ENCODE results near the gene SHISAL2B.
"Not testable (repeated sequence)": the region's sequence is repeated elsewhere in the genome, so short reads cannot be mapped to it uniquely, and the experiment has no call there.

SHISAL2B gene

DNA sequence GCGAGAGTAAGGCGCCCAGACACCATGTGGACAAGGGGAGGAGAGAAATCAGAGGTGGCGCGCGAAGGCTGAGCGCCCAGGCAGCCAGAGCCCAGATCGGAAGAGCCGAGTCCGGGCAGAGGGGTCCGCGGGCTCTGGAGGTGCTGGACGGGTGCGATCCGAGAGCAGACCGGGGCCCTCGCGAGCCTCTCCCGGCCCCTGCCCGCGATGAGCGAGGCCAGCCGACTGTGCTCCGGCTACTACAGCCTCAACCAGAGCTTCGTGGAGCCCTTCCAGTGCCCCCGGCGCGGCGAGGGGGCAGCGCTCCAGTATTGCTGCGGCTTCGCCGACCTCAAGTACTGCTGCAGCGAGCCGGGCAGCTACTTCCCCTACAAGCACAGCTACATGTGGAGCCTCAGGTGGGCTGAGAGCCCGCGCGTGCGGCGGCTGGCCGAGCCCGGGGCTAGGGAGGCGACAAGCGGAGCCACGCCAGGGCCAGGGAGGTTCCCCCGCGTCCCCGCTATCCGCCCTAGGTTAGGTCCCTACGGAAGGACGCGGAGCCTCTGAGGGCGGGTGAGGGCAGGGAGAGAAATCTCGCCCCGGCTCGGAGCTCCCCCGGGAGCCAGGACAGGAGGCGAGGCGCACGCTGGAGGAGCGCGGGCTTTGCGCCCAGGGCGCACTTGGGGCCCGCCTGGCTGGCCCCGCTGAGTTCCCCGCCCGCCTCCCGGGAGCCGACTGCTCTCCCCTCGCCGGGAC lies at the start of gene SHISAL2B:
TSS of gene SHISAL2B (plus strand) at position 87 of the 735 bp plus-strand sequence. CDS start at position 208, 121 bp downstream.
- Histone ChIP-seq H3K36me3 (ENCODE audit: control insufficient read depth, insufficient read depth, low read length) (no peaks in the 10 kb centered on the region), H3K9ac (ENCODE audit: low read depth, low read length) (peak within 1 kb of the TSS; percentile 5), H3K4me3 (ENCODE audit: low read depth, low read length) (peak within 1 kb of the TSS; percentile 67), H3K4me1 (ENCODE audit: control insufficient read depth, insufficient read depth, low read length) (peaks cover 7% of the 10 kb centered on the region), H3K27me3 (ENCODE audit: control insufficient read depth, insufficient read depth, low read length) (peaks cover 42% of the 10 kb centered on the region), H3K9me3 (ENCODE audit: control insufficient read depth, insufficient read depth, low read length) (no peaks in the 10 kb centered on the region)

- no peaks in the 10 kb centered on the region for H3K9me3 ChIP-seq (ENCODE audit: control insufficient read depth, insufficient read depth, low read length)
- no peaks in the 10 kb centered on the region for H3K4me1 ChIP-seq (ENCODE audit: control insufficient read depth, insufficient read depth, low read length)
- no peak overlapping the region for H3K9ac ChIP-seq (ENCODE audit: low read depth, low read length)
- no peak overlapping the region for H3K4me3 ChIP-seq (ENCODE audit: low read depth, low read length)
- no peaks in the 10 kb centered on the region for H3K27me3 ChIP-seq (ENCODE audit: control insufficient read depth, insufficient read depth, low read length)
- H3K36me3 ChIP-seq (ENCODE audit: control insufficient read depth, insufficient read depth, low read length) = no peaks in the 10 kb centered on the region
These were observed 45.5 kb upstream of the SHISAL2B start for GRCh38 chr5:64644831-64645230.

GRCh38 chr5:64646169-64646568 lies 44.1 kb upstream of the SHISAL2B start:
- Histone ChIP-seq H3K36me3 (ENCODE audit: control insufficient read depth, insufficient read depth, low read length) (no peaks in the 10 kb centered on the region), H3K4me1 (ENCODE audit: control insufficient read depth, insufficient read depth, low read length) (no peaks in the 10 kb centered on the region), H3K4me3 (ENCODE audit: low read depth, low read length) (no peak overlapping the region), H3K9me3 (ENCODE audit: control insufficient read depth, insufficient read depth, low read length) (no peaks in the 10 kb centered on the region), H3K9ac (ENCODE audit: low read depth, low read length) (no peak overlapping the region), H3K27me3 (ENCODE audit: control insufficient read depth, insufficient read depth, low read length) (no peaks in the 10 kb centered on the region)

DNA sequence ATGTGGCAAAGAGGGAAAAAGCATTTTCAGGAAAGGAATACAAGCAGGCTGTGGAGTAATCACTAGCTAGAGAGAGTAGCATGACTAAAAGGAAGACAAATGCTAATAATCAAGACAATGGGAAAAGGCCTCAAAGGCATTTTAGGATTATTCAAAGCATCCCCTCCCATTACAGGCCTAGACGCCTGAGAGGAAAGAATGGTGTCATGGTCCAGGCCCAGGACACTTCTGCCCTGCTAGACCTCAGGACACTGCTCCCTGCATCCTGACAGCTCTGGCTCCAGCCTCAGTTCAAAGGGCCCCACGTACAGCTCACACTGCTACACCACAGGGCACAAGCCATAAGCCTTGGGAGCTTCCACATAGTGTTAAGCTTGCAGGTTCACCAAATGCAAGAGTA lies 40.8 kb upstream of the SHISAL2B start:
- no peaks in the 10 kb centered on the region for H3K4me1 ChIP-seq (ENCODE audit: control insufficient read depth, insufficient read depth, low read length)
- H3K36me3 ChIP-seq (ENCODE audit: control insufficient read depth, insufficient read depth, low read length) = no peaks in the 10 kb centered on the region
- H3K27me3 ChIP-seq (ENCODE audit: control insufficient read depth, insufficient read depth, low read length) = no peaks in the 10 kb centered on the region
- no peaks in the 10 kb centered on the region for H3K9me3 ChIP-seq (ENCODE audit: control insufficient read depth, insufficient read depth, low read length)
- H3K9ac ChIP-seq (ENCODE audit: low read depth, low read length) = no peak overlapping the region
- H3K4me3 ChIP-seq (ENCODE audit: low read depth, low read length) = no peak overlapping the region

DNA sequence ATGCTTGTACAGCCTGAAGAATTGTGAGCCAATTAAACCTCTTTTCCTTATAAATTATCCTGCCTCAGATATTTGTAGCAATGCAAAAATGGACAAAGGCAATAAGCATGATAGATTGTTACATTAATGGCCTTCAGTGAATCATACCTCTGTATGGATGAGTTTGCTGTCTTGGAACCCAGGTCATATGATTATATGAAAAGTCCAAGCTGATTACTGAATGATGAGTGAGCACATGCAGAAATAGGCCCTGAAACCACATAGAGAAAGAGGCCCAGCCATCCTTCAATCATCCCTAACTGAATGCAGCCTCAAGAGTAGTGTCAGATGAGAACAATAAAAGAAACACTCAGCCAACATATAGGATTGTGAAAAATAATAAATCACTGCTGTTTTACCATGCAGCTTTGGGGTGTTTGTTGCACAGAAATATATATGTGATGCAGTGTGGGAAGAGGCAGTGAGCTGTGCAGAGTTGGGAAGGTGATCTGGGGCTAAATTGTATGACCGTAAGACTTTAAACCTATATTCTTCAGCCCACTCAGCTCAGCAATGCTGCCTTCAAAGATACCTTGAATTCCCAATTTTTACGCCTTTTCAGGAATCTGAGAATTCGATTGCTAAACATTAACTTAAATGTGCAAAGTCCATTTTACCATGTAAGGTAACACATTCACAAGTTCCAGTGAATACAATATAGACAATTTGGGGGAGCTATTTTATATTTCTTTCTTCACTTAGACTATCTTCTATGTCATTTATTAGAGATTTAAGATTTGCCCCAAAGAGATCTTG lies 36.3 kb upstream of the SHISAL2B start:
- Histone ChIP-seq H3K4me3 (ENCODE audit: low read depth, low read length) (no peak overlapping the region), H3K36me3 (ENCODE audit: control insufficient read depth, insufficient read depth, low read length) (no peaks in the 10 kb centered on the region), H3K9me3 (ENCODE audit: control insufficient read depth, insufficient read depth, low read length) (no peaks in the 10 kb centered on the region), H3K4me1 (ENCODE audit: control insufficient read depth, insufficient read depth, low read length) (no peaks in the 10 kb centered on the region), H3K9ac (ENCODE audit: low read depth, low read length) (no peak overlapping the region), H3K27me3 (ENCODE audit: control insufficient read depth, insufficient read depth, low read length) (no peaks in the 10 kb centered on the region)

GRCh38 chr5:64654561-64654938 lies 35.8 kb upstream of the SHISAL2B start:
- no peaks in the 10 kb centered on the region for H3K9me3 ChIP-seq (ENCODE audit: control insufficient read depth, insufficient read depth, low read length)
- no peaks in the 10 kb centered on the region for H3K27me3 ChIP-seq (ENCODE audit: control insufficient read depth, insufficient read depth, low read length)
- H3K36me3 ChIP-seq (ENCODE audit: control insufficient read depth, insufficient read depth, low read length) = no peaks in the 10 kb centered on the region
- H3K4me3 ChIP-seq (ENCODE audit: low read depth, low read length) = no peak overlapping the region
- H3K4me1 ChIP-seq (ENCODE audit: control insufficient read depth, insufficient read depth, low read length) = no peaks in the 10 kb centered on the region
- no peak overlapping the region for H3K9ac ChIP-seq (ENCODE audit: low read depth, low read length)

DNA sequence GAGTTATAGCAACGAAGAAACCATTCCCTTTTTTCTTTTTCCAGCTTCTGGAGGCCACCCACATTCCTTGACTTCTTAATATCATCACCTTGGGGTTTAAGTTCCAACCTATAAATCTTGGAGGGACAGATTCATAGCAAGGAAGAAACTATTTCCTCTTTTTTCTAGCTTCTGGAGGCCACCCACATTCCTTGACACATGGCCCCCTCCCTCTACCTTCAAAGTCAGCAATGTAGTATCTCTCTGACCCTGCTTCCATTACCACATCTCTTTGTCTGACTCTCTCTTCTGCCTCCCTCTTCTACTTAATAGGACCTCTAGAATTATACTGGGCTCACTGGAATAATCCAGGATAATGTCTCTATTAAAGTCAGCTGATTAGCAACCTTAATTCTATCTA lies 34.7 kb upstream of the SHISAL2B start:
- no peak overlapping the region for H3K9ac ChIP-seq (ENCODE audit: low read depth, low read length)
- no peaks in the 10 kb centered on the region for H3K4me1 ChIP-seq (ENCODE audit: control insufficient read depth, insufficient read depth, low read length)
- no peaks in the 10 kb centered on the region for H3K9me3 ChIP-seq (ENCODE audit: control insufficient read depth, insufficient read depth, low read length)
- no peaks in the 10 kb centered on the region for H3K27me3 ChIP-seq (ENCODE audit: control insufficient read depth, insufficient read depth, low read length)
- no peaks in the 10 kb centered on the region for H3K36me3 ChIP-seq (ENCODE audit: control insufficient read depth, insufficient read depth, low read length)
- no peak overlapping the region for H3K4me3 ChIP-seq (ENCODE audit: low read depth, low read length)

DNA sequence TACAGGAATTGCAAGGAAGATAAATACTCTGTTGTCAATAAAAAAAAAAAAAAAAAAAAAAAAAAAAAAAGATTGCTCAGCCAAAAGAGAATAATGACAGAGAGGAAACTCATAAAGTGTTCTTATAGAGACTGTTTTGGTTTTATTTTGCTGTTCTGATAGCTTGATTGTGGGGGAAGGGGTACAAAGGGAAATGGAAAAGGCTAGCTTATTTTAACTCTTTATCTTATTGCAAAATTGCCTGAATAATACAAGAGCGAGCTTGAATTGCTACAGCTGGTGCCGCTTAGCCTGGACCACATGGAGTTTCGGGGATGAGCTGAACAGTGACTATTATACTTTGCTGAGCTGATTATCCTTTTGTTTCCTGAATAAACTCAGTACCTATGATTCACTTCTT lies 31.0 kb upstream of the SHISAL2B start:
- H3K27me3 ChIP-seq (ENCODE audit: control insufficient read depth, insufficient read depth, low read length) = no peaks in the 10 kb centered on the region
- no peak overlapping the region for H3K9ac ChIP-seq (ENCODE audit: low read depth, low read length)
- H3K36me3 ChIP-seq (ENCODE audit: control insufficient read depth, insufficient read depth, low read length) = no peaks in the 10 kb centered on the region
- no peaks in the 10 kb centered on the region for H3K4me1 ChIP-seq (ENCODE audit: control insufficient read depth, insufficient read depth, low read length)
- no peaks in the 10 kb centered on the region for H3K9me3 ChIP-seq (ENCODE audit: control insufficient read depth, insufficient read depth, low read length)
- H3K4me3 ChIP-seq (ENCODE audit: low read depth, low read length) = no peak overlapping the region

GRCh38 chr5:64663181-64663580 lies 27.1 kb upstream of the SHISAL2B start:
- H3K4me3 ChIP-seq (ENCODE audit: low read depth, low read length); H3K27me3 ChIP-seq (ENCODE audit: control insufficient read depth, insufficient read depth, low read length); H3K4me1 ChIP-seq (ENCODE audit: control insufficient read depth, insufficient read depth, low read length); H3K9ac ChIP-seq (ENCODE audit: low read depth, low read length); H3K9me3 ChIP-seq (ENCODE audit: control insufficient read depth, insufficient read depth, low read length); H3K36me3 ChIP-seq (ENCODE audit: control insufficient read depth, insufficient read depth, low read length): not testable (repeated sequence)

- Histone ChIP-seq H3K4me1 (ENCODE audit: control insufficient read depth, insufficient read depth, low read length) (no peaks in the 10 kb centered on the region), H3K4me3 (ENCODE audit: low read depth, low read length) (no peak overlapping the region), H3K36me3 (ENCODE audit: control insufficient read depth, insufficient read depth, low read length) (no peaks in the 10 kb centered on the region), H3K9ac (ENCODE audit: low read depth, low read length) (no peak overlapping the region), H3K27me3 (ENCODE audit: control insufficient read depth, insufficient read depth, low read length) (no peaks in the 10 kb centered on the region), H3K9me3 (ENCODE audit: control insufficient read depth, insufficient read depth, low read length) (no peaks in the 10 kb centered on the region)
These were observed 25.1 kb upstream of the SHISAL2B start for GRCh38 chr5:64665243-64665642.

DNA sequence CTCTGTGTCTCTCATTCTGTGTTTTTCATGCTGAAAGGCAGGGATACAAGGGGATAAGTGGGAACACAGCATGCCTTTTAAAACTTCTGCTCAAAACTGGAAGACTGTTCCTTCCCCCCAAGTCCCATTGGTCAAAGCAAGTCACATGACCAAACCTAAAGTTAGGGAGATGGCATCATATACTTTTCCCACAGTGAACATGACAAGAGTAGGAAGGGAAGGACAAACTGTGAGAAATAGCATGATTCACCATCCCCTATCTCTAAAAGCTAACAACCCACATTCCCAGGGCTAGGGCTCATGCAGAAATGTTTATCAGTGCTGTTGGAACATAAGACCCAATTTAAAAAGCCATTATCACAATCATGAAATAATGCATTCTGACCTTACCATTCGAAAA lies 24.2 kb upstream of the SHISAL2B start:
- H3K4me1 ChIP-seq (ENCODE audit: control insufficient read depth, insufficient read depth, low read length) = no peaks in the 10 kb centered on the region
- H3K9me3 ChIP-seq (ENCODE audit: control insufficient read depth, insufficient read depth, low read length) = no peaks in the 10 kb centered on the region
- no peaks in the 10 kb centered on the region for H3K27me3 ChIP-seq (ENCODE audit: control insufficient read depth, insufficient read depth, low read length)
- H3K36me3 ChIP-seq (ENCODE audit: control insufficient read depth, insufficient read depth, low read length) = no peaks in the 10 kb centered on the region
- no peak overlapping the region for H3K9ac ChIP-seq (ENCODE audit: low read depth, low read length)
- no peak overlapping the region for H3K4me3 ChIP-seq (ENCODE audit: low read depth, low read length)

DNA sequence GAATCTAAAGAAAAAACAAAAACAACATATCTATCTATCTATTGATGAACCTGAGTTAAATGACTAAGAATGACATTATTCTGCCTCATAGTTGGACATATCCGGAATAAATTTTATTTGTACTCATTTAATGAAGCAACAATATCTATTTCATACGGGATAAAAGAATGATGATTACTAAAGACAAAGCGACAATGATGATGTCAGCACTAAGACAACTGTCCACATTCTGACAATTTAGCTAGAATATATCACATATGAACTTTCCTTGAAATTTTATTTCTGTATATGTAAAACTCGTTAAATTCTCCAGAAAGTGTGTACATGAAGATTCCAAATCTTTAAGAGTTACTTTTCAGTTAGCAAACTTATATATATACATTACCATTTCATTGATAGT lies 23.2 kb upstream of the SHISAL2B start:
- Histone ChIP-seq H3K4me1 (ENCODE audit: control insufficient read depth, insufficient read depth, low read length) (no peaks in the 10 kb centered on the region), H3K36me3 (ENCODE audit: control insufficient read depth, insufficient read depth, low read length) (no peaks in the 10 kb centered on the region), H3K9ac (ENCODE audit: low read depth, low read length) (no peak overlapping the region), H3K4me3 (ENCODE audit: low read depth, low read length) (no peak overlapping the region), H3K9me3 (ENCODE audit: control insufficient read depth, insufficient read depth, low read length) (no peaks in the 10 kb centered on the region), H3K27me3 (ENCODE audit: control insufficient read depth, insufficient read depth, low read length) (no peaks in the 10 kb centered on the region)
